HepG2 (cell line): Measurements from ENCODE around the gene TMEM219. TPM values are rescaled to one million over a fixed set of nuclear protein-coding genes. Genes with fewer than 3 reads are reported as not detected.

ENCODE experiments used
- E2F2 ChIP-seq: sonication (generic); formaldehyde crosslinking; IDR thresholded peaks from 2 replicates; pipeline ENCODE4 v1.4.0; 2020; ENCODE audit warnings: missing genetic modification reagents, borderline replicate concordance
- HBP1 ChIP-seq: IDR thresholded peaks from 2 replicates; pipeline ENCODE4 v1.6.1; 2016; ENCODE audit warnings: low read depth, control low read depth
- HNF4G ChIP-seq, 2 experiments: sonication (generic) in 1 of 2; formaldehyde crosslinking in 1 of 2; IDR thresholded peaks; 2 replicates each; pipeline versions ENCODE4 v1.4.0 to v1.6.1; 2011 to 2020; ENCODE audit warnings: borderline replicate concordance in 2 of 2, low read depth in 2 of 2, mild to moderate bottlenecking in 2 of 2, low read length in 1 of 2, missing genetic modification reagents in 1 of 2, moderate library complexity in 1 of 2
- JUN ChIP-seq: sonication (generic); formaldehyde crosslinking; IDR thresholded peaks from 2 replicates; pipeline ENCODE4 v1.4.0; 2020; ENCODE audit warnings: mild to moderate bottlenecking, missing genetic modification reagents
- KDM3A ChIP-seq: IDR thresholded peaks from 2 replicates; pipeline ENCODE4 v1.6.1; 2018; ENCODE audit warnings: low read depth, missing compliant biosample characterization
- POLR2G ChIP-seq: fragments of 200-400 bp; formaldehyde crosslinking; IDR thresholded peaks from 2 replicates; pipeline ENCODE4 v1.6.1; 2018; ENCODE audit warnings: mild to moderate bottlenecking, low read depth, low read length, moderate library complexity
- XBP1 ChIP-seq: sonication (generic); formaldehyde crosslinking; IDR thresholded peaks from 2 replicates; pipeline ENCODE4 v1.5.0; 2020; ENCODE audit warnings: missing genetic modification reagents
- ZBTB7A ChIP-seq: sonication (generic); formaldehyde crosslinking; IDR thresholded peaks from 2 replicates; pipeline ENCODE4 v1.8.0; 2022; ENCODE audit warnings: mild to moderate bottlenecking, missing genetic modification reagents
- ZHX2 ChIP-seq, 2 experiments: sonication (generic) in 1 of 2; formaldehyde crosslinking in 1 of 2; IDR thresholded peaks; 2 replicates each; pipeline versions ENCODE4 v1.6.1 to v1.9.0; 2014 to 2022; ENCODE audit warnings: antibody characterized with exemption in 1 of 2, borderline replicate concordance in 1 of 2, inconsistent platforms in 1 of 2, low read depth in 1 of 2, missing genetic modification reagents in 1 of 2
- ZNF205 ChIP-seq: IDR thresholded peaks from 2 replicates; pipeline ENCODE4 v1.6.1; 2018; ENCODE audit warnings: missing biosample characterization, missing genetic modification reagents
- ZNF674 ChIP-seq: sonication (generic); formaldehyde crosslinking; IDR thresholded peaks from 2 replicates; pipeline ENCODE4 v1.5.0; 2020; ENCODE audit warnings: low read depth, mild to moderate bottlenecking, missing genetic modification reagents
- ZNF749 ChIP-seq: sonication (generic); formaldehyde crosslinking; IDR thresholded peaks from 2 replicates; pipeline ENCODE4 v1.8.0; 2022; ENCODE audit warnings: mild to moderate bottlenecking, missing genetic modification reagents, moderate library complexity, borderline replicate concordance
- ZNF883 ChIP-seq: sonication (generic); formaldehyde crosslinking; IDR thresholded peaks from 2 replicates; pipeline ENCODE4 v1.5.1; 2020; ENCODE audit warnings: mild to moderate bottlenecking, missing genetic modification reagents; ENCODE audit errors: not compliant biosample characterization
- polyA plus RNA-seq, 8 experiments: library from polyadenylated mRNA; depleted of rRNA in 3 of 8; stranded (reverse) in 7 of 8; unstranded in 1 of 8; fragments of >200 nt; fragmentation: Illumina TruSeq in 4 of 8; extraction: Trizol in 4 of 8; gene quantifications; 2 replicates each; pipeline versions ENCODE4 v1.2.1 to v1.2.3, GENCODE V29; 2011 to 2016; ENCODE audit warnings: low read depth in 4 of 8, missing spikeins in 1 of 8, mixed read lengths in 1 of 8; ENCODE audit not compliant: insufficient read depth in 1 of 8
- total RNA-seq, 5 experiments: library from RNA; depleted of rRNA; stranded (reverse); fragments of >200 nt; fragmentation: Illumina TruSeq; extraction: Trizol; gene quantifications; 2 replicates each; pipeline ENCODE4 v1.2.3, GENCODE V29; 2016; ENCODE audit warnings: low read depth in 1 of 5
- TF ChIP-seq, protein P1 (sequence below): sonication (generic); formaldehyde crosslinking; IDR thresholded peaks from 2 replicates; pipeline ENCODE4 v1.5.0; 2020; ENCODE audit warnings: mild to moderate bottlenecking, missing genetic modification reagents
- TF ChIP-seq, protein P2 (sequence below): sonication (generic); formaldehyde crosslinking; IDR thresholded peaks from 2 replicates; pipeline ENCODE4 v1.5.0; 2020; ENCODE audit warnings: mild to moderate bottlenecking, missing genetic modification reagents

TMEM219 gene
- total and polyA plus RNA-seq, 2 of the 13 experiments (the other 11 are each of a cell fraction or from before 2014, with no cell fraction given): 105 to 115 TPM

DNA sequence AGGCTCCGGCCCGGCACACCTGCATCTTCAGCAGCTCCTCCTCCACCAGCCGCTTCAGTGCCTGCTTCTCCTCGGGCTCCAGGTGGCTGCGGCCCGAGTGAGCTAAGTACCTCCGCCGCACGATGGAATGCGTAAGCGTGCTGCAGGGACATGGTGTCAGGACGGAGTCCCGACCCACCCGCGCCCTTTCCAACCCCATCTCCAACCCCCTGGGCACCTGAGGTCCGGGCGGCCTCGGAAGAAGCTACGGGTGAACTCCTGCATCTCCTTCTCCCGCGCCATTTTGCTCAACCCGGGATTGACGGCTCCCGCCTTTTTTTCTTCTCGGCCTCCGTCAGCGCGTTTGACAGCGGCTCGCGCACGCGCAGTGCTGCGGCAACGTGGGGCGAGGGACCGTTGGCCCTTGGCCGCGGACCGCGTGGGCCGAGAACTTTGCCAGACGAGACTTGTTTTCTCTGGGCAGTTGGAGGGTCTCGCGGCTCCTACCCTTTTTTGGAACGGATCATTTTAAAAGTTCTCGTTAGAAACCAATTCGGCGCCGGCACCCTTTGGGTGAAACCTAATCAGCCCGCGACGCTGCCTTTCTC, 33.5 kb downstream of the TMEM219 start, which contains the start of gene HIRIP3 (continued):
- TF ChIP-seq, protein P1, sequence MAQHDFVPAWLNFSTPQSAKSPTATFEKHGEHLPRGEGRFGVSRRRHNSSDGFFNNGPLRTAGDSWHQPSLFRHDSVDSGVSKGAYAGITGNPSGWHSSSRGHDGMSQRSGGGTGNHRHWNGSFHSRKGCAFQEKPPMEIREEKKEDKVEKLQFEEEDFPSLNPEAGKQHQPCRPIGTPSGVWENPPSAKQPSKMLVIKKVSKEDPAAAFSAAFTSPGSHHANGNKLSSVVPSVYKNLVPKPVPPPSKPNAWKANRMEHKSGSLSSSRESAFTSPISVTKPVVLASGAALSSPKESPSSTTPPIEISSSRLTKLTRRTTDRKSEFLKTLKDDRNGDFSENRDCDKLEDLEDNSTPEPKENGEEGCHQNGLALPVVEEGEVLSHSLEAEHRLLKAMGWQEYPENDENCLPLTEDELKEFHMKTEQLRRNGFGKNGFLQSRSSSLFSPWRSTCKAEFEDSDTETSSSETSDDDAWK (CRISPR knock-in tag): no peak
- TF ChIP-seq ZNF883 (peak; percentile 78), KDM3A (CRISPR knock-in tag) (no peak), E2F2 (peak; percentile 89; the same call in 1 of the 2 replicates), JUN (CRISPR knock-in tag) (no peak), ZNF205 (no peak), HBP1 (CRISPR knock-in tag) (no peak; the same call in 1 of the 2 replicates), XBP1 (peak; percentile 28), ZBTB7A (CRISPR knock-in tag) (0 out of 2 replicates have a peak, but pooled peaks have one; percentile 25), ZHX2 (IDR thresholded peaks at IDR 0.05; ENCODE audit: low read depth) (no peak), ZHX2 (CRISPR knock-in tag; IDR thresholded peaks at IDR 0.05; ENCODE audit: borderline replicate concordance) (no peak), HNF4G (IDR thresholded peaks at IDR 0.05; ENCODE audit: borderline replicate concordance, low read depth, low read length) (no peak), HNF4G (CRISPR knock-in tag; IDR thresholded peaks at IDR 0.05; ENCODE audit: borderline replicate concordance, low read depth) (no peak; the same call in 1 of the 2 replicates), POLR2G (no peak), ZNF749 (0 out of 2 replicates have a peak, but pooled peaks have one; percentile 6), ZNF674 (CRISPR knock-in tag) (peak; percentile 77; the same call in 1 of the 2 replicates)
- TF ChIP-seq, protein P2, sequence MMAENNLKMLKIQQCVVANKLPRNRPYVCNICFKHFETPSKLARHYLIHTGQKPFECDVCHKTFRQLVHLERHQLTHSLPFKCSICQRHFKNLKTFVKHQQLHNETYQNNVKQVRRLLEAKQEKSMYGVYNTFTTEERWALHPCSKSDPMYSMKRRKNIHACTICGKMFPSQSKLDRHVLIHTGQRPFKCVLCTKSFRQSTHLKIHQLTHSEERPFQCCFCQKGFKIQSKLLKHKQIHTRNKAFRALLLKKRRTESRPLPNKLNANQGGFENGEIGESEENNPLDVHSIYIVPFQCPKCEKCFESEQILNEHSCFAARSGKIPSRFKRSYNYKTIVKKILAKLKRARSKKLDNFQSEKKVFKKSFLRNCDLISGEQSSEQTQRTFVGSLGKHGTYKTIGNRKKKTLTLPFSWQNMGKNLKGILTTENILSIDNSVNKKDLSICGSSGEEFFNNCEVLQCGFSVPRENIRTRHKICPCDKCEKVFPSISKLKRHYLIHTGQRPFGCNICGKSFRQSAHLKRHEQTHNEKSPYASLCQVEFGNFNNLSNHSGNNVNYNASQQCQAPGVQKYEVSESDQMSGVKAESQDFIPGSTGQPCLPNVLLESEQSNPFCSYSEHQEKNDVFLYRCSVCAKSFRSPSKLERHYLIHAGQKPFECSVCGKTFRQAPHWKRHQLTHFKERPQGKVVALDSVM (CRISPR knock-in tag): peak; percentile 59; the same call in 1 of the 2 replicates
